IPS-NIHi7 (cell line): ENCODE results near the gene PLPP2.

Experiments
- DNase-seq: peaks from one replicate; pipeline ENCODE4 v3.0.0; 2012; ENCODE audit warnings: mixed read lengths; ENCODE audit errors: extremely low spot score

The PLPP2 gene

DNA sequence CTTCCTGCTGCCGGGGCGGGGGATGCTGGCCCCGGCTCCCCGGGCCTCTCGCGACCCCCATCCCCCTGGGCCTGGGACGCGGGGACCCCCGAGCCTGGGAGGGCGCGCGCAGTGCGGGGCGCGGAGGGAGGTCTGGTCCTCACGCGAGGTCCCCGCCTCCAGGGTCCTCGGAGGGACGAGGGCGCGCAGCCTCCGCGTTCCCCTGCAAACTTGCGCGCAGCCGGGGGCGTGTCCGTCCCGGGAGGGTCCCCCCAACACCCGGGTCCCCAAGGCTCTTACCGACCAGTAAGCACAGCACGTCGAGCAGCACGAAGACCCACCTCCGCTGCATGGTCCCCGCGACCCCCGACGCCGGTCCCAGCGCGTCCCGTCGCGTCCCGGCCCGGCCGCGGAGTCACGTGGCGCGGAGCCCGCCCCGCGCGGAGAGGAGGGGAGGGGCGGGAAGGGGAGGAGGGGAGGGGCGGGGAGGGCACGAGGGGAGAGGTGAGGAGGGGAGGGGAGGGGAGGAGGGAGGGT is at the start of gene PLPP2:
Gene PLPP2 (minus strand): TSS at position 398 of the 516 bp plus-strand sequence. CDS start 67 bp downstream, at position 331.
- DNase-seq, result no peak

DNA sequence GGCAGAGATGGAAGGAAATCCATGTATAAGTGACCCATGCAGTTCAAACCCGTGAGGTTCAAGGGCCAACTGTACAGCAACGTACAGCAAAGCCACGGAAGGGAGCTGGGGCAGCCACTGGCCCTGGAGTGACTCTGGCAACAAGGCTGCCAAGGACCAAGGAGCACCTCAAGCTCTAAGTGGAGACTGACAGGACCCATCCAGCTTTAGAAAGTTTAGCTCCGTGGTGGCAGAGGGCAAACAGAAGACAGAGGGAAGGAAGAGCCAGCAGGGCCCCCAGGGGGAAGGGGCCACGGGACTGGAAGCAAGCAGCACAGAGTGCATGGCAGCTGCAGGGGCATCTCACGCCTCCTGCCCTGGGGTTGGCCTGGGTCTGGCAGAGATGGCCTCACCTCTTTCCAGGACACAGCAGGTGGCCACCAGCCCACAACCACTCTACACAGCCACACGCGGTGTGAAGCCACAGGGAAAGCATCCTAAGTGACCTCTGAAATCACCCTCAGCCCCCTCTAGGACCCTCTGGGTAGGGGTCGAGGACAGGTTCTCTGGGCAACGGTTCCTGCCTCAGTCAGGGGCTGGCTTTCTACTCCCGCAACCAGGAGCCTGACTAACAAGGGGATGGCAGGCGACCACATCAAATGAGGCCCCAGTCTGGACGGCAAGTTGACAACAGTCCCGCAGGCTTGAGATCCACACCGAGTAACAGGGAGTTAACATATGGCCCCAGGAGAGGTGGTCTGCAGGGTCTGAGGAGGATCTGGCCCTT is 49.6 kb upstream of the PLPP2 start:
- no peak for DNase-seq

DNA sequence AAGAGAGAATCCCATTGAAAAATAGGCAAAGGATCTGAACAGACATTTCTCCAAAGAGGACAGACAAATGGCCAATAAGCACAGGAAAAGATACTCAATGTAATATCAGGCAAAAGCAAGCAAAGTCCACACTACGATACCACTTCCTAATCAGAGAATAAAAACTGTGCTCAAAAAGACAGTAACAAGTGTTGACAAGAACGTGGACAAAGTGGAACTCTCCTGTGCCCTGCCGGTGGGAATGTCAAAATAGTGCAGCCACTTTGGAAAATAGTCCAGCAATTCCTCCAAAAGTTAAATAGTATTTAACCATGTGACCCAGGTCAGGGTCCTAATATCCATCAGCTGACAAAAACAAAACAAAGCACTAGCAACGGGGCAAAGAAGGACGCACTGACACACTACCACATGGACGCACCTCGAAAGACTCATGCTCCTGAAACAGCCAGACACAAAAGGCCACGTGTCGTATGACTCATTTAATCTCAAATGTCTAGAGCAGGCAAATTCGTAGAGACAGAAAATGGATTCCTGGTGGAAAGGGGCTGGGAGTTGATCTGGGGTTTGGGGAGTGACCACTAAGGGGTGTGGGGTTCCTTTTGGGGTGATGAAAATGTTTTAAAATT is 48.2 kb upstream of the PLPP2 start:
- DNase-seq, result no peak

DNA sequence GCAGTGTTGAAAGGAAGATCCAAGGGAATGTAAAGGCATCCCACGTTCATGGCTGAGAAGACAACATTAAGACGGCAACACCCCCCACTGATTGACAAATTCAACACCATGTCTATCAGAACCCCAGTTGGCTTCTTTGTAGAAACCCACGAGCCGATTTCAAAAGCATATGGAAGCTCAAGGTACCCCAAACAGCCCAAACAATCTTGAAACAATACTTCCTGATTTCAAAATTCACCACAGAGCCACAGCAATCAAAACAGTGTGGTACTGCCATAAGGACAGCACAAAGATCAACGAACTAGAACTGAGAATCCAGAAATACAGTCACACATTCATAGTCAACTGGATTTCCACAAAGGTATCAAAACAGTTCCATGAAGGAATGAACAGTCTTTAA is 47.2 kb upstream of the PLPP2 start:
- DNase-seq, result no peak

DNA sequence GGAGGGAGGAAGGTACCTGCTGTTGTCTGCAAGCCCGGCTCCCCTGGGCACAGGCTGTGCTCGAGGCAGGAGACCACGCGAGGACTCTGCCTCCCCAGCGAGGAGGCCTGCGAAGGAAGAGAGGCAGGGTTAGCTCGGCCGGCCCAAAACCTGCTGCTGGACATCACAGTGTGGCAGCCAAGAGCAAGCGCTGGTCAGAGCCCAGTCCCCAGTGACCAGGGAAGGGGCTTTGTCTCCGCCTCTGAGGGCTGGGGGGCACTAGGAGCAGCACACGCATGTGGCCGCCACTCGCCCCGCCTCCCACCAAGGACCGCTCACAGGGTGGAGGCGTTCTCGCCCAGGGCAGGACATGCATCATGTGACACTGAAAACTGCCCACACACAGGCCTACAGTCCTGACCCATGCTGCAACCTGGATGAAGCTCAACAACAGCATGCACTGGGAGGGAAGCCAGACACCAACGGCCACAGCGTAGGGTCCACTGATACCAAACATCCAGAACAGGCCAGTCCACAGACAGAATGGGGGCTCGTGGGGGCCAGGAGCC is 44.9 kb upstream of the PLPP2 start:
- DNase-seq, result no peak

DNA sequence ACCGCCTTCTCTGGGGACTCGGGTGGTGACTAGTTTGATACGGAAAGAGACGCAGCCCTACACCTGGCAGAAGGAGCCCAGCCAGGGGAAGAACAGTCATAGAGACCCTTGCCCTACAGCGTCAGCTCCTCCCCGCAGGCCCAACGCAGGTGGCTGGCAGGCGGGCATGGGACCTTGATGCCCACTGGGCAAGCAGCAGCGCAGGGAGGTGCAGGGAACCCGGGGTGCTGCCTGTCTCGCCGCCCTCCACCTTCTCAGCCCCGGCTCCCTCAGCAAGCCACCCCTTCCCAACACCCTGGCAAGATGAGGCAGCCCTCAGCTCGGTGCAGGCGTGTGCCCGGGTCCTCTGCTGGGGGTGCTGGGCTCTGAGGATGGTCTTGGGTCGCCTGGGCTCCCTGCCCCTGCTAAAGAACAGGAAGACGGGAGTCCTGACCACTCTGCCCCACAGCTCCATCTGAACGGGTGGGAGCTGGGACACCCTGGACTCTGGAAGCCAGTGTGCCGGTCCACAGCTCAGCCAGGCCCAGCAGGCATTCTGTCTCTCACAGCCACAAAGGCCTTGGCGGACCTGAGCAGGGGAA is 44.4 kb upstream of the PLPP2 start:
- no peak for DNase-seq

DNA sequence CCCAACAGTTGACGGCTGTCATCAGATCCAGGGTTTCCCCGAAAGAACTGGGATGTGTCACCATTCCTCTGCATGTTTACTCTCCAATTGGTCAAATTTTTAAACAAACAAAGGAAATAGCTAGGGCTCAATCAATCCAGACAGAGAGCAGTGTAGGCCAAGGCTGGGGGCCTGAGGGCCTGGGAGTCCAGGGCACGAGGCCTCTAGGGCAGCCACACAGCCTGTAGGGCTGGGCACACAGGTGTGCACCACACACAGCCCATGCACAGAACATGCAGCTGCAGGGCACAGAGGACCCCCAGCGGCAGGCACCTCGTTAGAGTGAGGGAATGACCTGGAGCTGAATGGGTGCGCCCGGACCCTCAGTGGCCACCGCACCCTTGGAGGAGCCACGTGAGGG is 43.9 kb upstream of the PLPP2 start:
- DNase-seq, result no peak

DNA sequence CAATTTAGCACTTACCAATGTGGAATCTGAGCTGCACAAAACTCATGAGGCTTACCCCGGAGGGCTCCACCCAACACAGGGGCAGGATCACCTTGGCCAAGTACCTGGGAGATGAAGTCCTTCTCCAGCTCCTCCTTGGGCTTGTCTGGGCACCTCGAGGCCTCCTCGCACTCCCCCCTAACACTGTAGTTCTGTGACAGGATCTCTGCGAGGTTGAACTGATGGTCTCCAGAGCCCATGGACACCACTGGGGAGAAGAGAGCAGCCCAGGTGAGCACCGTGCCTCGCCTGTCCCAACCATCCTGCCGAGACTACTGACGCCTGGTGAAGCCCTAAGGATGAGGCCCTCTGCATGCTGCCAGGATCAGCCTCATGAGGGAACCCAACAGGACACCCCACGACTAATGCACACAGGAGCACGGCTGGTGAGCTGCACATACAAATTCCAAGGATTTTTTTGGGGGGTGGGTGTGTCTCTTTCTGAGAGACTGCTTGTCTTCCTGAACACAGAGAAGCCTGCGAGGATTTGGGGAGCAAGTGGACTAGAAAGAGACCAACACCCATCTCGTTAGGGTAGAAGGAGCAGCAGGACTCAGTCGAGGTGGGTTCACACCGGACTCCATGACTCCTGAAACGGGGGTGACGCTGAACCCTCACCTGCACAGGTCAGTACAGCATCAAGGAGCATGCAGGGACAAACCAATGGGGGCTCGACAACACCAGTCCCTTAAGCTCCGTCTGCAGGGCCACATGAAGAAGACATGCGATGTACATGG is 43.3 kb upstream of the PLPP2 start:
- no peak for DNase-seq

DNA sequence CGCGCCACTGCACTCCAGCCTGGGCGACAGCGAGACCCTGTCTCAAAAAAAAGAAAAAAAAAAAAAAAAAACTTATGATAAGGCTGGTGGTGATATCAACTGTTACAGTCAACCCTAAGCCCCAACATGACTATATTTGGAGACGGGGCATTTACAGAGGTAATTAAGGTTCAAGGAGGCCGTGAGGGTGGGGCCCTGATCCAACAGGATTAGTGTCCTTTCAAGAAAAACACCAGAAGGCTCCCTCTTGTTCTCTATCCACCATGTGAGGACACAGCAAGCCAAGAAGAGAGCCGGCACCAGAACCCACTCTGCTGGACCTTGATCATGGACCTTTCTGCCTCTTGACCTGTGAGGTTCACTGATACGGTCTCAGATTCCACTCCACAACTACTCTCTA is 39.3 kb upstream of the PLPP2 start:
- DNase-seq, result no peak

DNA sequence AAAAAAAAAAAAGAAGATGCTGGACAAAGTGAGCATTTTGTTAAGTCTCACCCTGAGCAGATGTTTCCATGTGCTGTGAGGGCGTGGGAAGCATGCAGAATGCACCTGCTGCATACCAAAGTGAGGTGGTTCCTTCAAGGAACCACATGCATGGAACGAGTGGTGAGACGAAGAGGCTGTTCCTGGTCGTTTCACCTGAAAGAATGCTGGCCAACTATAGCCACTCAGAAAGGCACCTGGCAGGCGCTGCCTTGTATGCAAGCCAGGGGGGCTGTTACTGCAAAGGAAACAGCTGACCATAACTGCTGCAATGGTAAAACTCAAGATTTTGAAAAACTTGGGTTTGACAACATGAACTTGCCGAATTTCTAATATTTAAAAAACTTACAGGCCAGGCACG is 38.7 kb upstream of the PLPP2 start:
- no peak for DNase-seq

DNA sequence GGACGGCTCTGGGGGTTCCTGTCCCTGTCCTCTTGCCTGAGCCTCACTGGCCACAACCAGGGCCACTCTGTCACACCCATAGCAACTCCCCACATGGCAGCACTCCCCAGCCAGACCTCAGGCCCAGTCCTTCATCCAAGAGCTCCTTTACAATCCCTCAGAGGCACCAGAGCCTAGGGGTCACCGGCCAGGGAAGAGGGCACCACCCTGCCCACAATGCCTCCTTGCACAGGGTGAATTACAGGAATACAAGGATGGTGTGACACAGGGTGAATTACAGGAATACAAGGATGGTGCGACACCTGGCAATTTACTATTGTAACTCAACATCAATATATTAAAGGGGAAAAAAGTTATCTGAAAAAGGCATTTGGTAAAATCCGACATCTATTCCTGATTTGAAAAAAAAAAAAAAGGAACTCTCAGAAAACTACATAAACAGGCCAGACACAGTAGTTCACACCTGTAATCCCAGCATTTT is 36.9 kb upstream of the PLPP2 start:
- DNase-seq, result no peak

DNA sequence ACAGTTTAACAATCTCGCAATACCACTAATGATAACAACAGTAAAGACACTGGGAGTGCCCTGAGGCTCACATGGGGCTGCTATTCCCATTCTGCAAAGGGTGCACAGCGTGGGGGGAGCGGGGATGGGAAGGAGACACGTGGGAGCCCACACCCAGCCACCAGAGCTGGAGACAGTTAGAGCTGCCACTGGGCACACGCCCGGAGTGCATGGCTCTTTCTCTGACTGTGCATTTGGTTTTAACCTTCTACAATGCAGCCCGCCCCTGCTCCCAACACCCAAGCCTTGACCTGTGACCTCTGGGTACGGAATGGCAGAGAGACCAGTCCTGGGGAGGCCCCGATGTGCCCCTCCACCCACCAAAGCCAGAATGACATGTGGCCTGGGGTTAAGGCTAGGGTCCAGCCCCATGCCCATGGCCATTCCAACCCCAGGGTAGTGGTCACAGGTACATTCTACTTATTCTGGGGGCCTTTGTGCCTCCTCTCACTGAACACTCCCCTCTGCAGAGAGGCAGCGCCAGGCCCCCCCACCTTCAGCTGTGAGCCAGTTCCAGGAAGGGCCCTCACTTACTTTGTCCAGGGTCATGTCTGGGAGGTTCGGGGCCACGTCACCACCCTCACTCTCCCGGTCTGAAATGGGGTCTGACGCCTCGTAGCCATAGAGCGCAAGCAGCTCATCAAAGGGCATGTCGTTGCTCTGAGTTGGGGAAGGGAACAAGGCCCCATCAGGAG is 36.3 kb upstream of the PLPP2 start:
- DNase-seq, result no peak

DNA sequence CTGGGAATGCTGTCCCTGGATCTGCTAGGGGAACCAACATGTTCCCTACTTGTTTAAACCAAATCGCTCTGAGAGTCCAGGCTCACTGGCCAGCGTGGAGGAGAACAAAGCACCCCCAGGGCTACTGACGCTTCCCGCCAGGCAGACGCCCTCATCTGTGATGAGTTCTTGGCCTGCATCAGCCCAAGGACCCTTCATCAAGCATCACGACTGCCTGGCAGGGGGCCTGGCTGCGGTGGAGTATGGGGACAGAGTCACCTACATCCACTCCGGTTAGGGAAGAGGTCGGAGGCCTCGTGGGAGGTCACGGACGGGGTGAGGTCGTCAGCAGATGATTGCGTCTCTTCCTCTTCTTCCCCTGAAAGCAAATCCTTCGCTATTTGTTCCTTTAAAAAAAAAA is 35.7 kb upstream of the PLPP2 start:
- no peak for DNase-seq

DNA sequence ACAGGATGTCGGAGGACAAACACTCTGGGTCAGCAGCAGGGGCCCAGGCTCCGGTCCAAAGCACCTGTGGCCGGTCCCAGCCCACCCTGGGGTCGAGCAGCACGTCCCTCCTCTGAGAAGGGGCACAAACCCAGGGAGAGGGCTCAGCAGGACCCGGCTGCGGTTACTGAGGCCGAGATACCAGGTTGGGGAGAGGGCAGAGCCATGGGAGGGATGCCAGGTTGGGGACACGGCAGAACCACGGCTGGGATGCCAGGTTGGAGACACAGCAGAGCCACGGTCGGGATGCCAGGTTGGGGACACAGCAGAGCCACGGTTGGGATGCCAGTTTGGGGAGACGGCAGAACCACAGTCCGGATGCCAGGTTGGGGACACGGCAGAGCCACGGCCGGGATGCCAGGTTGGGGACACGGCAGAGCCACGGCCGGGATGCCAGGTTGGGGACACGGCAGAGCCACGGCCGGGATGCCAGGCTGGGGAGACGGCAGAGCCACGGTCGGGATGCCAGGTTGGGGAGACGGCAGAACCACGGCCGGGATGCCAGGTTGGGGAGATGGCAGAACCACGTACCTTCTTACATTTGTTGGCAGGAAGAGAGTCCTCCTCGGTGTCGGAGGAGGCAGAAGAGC is 34.8 kb upstream of the PLPP2 start:
- DNase-seq, result no peak

DNA sequence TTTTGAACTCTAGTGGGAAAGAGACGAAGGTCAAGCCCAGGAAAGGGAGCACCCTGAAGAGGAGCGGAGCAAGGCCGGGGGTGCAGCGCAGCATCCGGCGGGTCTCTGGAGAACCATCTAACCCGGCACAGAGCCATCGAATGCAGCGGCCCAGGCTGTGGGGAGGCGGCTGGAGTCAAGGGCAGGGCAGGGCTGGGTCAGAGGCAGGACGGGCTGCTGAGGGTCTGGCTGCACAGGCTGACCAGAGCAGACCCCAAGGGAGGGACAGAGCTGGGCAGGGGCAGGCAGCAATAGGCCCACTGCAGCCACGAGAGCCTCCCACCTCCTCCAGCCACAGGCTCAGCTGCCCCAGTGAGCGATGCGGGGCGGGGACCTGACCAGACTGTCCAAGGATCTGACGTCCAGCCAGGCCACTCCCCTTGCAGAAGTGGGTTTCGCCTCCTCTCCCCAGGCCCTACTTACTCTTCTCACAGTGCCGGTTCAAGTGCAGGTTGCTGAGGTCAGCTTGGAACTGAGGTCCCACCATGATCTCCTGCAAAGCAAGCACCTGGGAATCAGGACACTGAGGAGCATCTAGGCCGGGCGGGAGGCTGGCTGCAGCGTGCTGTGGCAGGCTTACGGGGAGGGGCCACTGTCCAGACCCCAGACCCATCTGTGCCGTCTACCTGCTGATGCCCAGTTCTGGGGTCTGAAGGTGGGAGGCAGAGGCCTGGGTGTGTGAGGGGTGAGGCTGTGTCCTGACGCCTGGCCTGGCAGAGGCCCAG is 34.2 kb upstream of the PLPP2 start:
- no peak for DNase-seq

DNA sequence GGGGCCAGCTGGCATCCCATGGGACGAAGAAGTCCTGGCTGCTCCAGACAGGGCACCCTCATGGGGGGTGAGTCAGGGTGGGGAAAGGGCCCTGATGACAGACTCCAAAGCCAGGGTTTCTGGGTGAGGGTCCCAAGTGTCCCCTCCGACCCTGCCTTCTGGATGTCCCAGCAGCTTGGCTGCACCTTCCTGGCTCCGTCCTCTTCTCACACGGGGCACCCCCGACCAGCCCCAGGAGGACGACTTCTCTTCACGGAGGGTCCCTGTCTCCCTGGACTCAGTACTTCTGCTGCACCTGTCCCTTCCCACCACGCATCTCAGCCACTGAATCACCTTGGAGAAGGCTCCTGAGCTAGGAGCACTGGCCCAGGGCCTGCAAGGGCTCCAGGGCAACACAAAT is 33.5 kb upstream of the PLPP2 start:
- no peak for DNase-seq

DNA sequence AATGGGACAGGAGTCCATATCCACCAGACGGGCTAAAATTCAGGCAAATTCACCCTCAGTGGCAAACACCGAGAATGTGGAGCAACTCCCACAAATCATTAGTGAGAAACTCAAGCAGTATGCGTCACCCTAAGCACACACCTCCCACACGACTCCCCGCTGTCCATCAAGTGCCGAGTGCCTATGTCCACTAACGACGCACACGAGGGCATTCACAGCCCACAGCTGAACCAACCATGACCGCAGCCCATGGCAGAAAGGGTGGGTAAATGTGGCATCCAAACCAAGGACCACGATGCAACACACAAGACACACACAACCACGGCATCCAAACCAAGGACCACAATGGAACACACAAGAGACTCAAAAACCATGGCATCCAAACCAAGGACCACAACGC is 31.4 kb upstream of the PLPP2 start:
- DNase-seq, result no peak

DNA sequence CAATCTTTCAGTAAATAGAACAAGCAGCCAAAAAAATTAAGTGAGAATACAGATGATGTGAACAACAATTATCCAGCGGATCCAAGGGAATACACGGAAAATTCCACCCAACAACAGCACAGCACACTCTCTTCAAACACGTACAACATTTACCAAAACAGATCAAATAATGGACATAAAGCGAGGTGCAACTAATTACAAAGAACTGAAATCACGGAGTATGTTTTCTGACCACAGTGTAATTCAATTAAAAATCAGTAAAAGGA is 27.2 kb upstream of the PLPP2 start:
- no peak for DNase-seq

DNA sequence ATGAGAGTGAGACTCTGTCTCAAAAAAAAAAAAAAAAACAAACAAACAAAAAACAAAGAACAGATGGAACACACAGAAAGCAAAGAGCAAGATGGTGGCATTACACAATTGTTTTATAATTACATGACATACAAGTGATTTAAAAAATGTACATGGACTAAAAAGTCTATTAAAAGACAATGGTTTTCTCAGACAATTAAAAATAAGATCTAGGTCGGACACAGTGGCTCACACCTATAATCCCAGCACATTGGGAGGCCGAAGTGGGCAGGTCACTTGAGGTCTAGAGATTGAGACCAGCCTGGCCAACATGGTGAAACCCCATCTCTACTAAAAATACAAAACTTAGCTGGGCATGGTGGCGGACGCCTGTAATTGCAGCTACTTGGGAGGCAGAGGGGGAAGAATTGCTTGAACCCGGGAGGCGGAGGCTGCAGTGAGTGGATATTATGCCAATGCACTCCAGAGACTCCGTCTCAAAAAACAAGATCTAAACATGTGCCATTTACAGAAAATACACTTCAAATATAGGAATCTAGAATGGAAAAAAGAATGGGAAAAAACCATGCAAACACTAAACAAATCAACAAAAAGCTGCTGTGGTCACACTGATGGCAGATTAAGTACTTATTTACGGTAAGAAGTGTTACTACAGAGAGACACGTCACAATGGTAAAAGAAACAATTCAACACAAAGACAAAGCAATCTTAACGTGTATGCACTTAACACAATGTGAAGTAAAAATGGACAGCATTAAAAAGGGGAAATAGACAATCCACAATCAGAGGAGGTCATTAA is 26.7 kb upstream of the PLPP2 start:
- DNase-seq, result no peak
